ENCODE measurements around the gene TRABD. TPM values are rescaled to one million over a fixed set of nuclear protein-coding genes. Genes with fewer than 3 reads are reported as not detected.

Gene TRABD
- total RNA-seq, 2 donors from 2014 or later, result 108 to 125 TPM

- Mint-ChIP-seq H3K4me3 (no peak overlapping the region), H3K27ac (no peak overlapping the region), H3K27me3 (ENCODE audit: low read depth) (no peaks in the 10 kb centered on the region), H3K36me3 (ENCODE audit: insufficient read depth in 2 of 2) (peaks cover 5 to 6% of the 10 kb centered on the region in 2 donors), H3K9me3 (no peaks in the 10 kb centered on the region), H3K4me1 (ENCODE audit: low read depth) (peaks cover 25% of the 10 kb centered on the region)
- ATAC-seq (replicated peaks in 1 of 2) (no peak), DNase-seq (no peak)
These were observed 62.7 kb downstream of the TRABD start for GRCh38 chr22:50248196-50249081.

Other genes starting within 250 kb of the TRABD start
- gene PIM3, start 225.1 kb upstream of the TRABD start, total RNA-seq, result 100 to 1,000 TPM; 209 to 236 TPM
- gene IL17REL, start 173.1 kb upstream of the TRABD start, total RNA-seq, result 1 to 10 TPM in 1 of 2 donors, under 1 TPM in 1; 0.36 to 1.1 TPM
- gene TTLL8, start 127.6 kb upstream of the TRABD start, total RNA-seq, result not detected
- under 1 TPM in 1 of 2 donors, not detected in 1; 0.17 TPM for gene MLC1, start 100.5 kb upstream of the TRABD start, total RNA-seq
- gene MOV10L1, start 95.9 kb upstream of the TRABD start, total RNA-seq, result under 1 TPM; 0.25 to 0.36 TPM
- gene PANX2, start 15.2 kb upstream of the TRABD start, total RNA-seq, result 1 to 10 TPM; 3.8 to 8.0 TPM
- gene SELENOO, start 15.1 kb downstream of the TRABD start, total RNA-seq, result 10 to 100 TPM; 17.6 to 19.4 TPM
- gene TUBGCP6, start 59.1 kb downstream of the TRABD start, total RNA-seq, result 10 to 100 TPM; 64.9 to 69.7 TPM
- 10 to 100 TPM; 52.1 to 57.4 TPM for gene HDAC10, start 65.4 kb downstream of the TRABD start, total RNA-seq
- gene MAPK12, start 75.8 kb downstream of the TRABD start, total RNA-seq, result 10 to 100 TPM in 1 of 2 donors, 1 to 10 TPM in 1; 8.5 to 11.5 TPM
- 10 to 100 TPM; 16.6 to 27.1 TPM for gene MAPK11, start 84.5 kb downstream of the TRABD start, total RNA-seq
- gene PLXNB2, start 121.7 kb downstream of the TRABD start, total RNA-seq, result 10 to 100 TPM; 30.2 to 34.0 TPM
- 1 to 10 TPM; 6.4 to 8.5 TPM for gene DENND6B, start 141.1 kb downstream of the TRABD start, total RNA-seq
- 10 to 100 TPM; 45.6 to 51.3 TPM for gene PPP6R2, start 157.4 kb downstream of the TRABD start, total RNA-seq

Measured in activated T-cell treated with anti-CD3 and anti-CD28 coated beads, Interleukin-2, amount 50 U/mL, for 72 hours (primary cell).